Neutrophil (primary cell): ENCODE measurements around the gene MAP3K2.

Experiments
- H3K27ac ChIP-seq: fragments of 200-600 bp; sonication (generic); 2 replicates; pipeline ENCODE4 v1.5.1; 2016; ENCODE audit warnings: mild to moderate bottlenecking, moderate library complexity
- H3K27me3 ChIP-seq: fragments of 200-600 bp; sonication (generic); 2 replicates; pipeline ENCODE4 v1.6.0; 2016; ENCODE audit warnings: mild to moderate bottlenecking
- H3K36me3 ChIP-seq: fragments of 200-600 bp; sonication (generic); 2 replicates; pipeline ENCODE4 v1.5.1; 2017
- H3K4me1 ChIP-seq, 2 experiments: fragments of 200-600 bp in 1 of 2; sonication (generic) in 1 of 2; 1 replicate in 1 of 2; 2 replicates in 1 of 2; pipeline versions ENCODE4 v1.5.1 to v1.6.1; 2013 to 2016; ENCODE audit warnings: low read depth in 1 of 2, low read length in 1 of 2, mild to moderate bottlenecking in 1 of 2, moderate library complexity in 1 of 2; ENCODE audit not compliant: control insufficient read depth in 1 of 2, insufficient read depth in 1 of 2
- H3K4me3 ChIP-seq, 2 experiments: fragments of 200-600 bp in 1 of 2; sonication (generic) in 1 of 2; 1 replicate in 1 of 2; 2 replicates in 1 of 2; pipeline ENCODE4 v1.5.1; 2013 to 2016; ENCODE audit warnings: low read depth in 1 of 2, low read length in 1 of 2, mild to moderate bottlenecking in 1 of 2, moderate library complexity in 1 of 2
- H3K9me3 ChIP-seq: fragments of 200-600 bp; sonication (generic); 2 replicates; pipeline ENCODE4 v1.5.1; 2016
- TF ChIP-seq, protein P1 (sequence below): fragments of 200-600 bp; sonication (generic); IDR thresholded peaks from 2 replicates; pipeline ENCODE4 v1.5.1; 2016; ENCODE audit warnings: antibody characterized with exemption

MAP3K2 gene

DNA sequence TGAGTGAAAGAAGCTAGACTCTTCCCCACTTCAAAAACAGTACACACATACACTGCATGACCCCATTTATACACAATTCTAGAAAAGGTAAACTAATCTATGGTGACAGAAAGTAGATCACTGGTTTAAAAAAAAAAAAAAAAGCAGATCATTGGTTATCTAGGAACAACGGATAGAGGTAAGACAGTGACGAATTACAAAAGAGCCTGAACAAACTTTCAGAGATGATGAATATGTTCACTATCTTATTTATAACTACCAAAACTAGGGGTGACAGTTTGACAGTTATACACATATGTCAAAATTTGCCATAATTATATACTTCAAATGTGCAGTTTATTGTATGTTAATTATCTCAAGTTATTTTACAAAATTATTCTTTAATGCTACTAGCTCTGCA is 27.5 kb downstream of the MAP3K2 start:
- no peaks in the 10 kb centered on the region for H3K36me3 ChIP-seq
- H3K4me3 ChIP-seq: no peak overlapping the region
- TF ChIP-seq, protein P1, sequence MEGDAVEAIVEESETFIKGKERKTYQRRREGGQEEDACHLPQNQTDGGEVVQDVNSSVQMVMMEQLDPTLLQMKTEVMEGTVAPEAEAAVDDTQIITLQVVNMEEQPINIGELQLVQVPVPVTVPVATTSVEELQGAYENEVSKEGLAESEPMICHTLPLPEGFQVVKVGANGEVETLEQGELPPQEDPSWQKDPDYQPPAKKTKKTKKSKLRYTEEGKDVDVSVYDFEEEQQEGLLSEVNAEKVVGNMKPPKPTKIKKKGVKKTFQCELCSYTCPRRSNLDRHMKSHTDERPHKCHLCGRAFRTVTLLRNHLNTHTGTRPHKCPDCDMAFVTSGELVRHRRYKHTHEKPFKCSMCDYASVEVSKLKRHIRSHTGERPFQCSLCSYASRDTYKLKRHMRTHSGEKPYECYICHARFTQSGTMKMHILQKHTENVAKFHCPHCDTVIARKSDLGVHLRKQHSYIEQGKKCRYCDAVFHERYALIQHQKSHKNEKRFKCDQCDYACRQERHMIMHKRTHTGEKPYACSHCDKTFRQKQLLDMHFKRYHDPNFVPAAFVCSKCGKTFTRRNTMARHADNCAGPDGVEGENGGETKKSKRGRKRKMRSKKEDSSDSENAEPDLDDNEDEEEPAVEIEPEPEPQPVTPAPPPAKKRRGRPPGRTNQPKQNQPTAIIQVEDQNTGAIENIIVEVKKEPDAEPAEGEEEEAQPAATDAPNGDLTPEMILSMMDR: no peak
- H3K4me1 ChIP-seq: peaks cover 17 to 35% of the 10 kb centered on the region in 2 experiments
- no peak overlapping the region for H3K27ac ChIP-seq
- no peaks in the 10 kb centered on the region for H3K9me3 ChIP-seq
- H3K27me3 ChIP-seq: no peaks in the 10 kb centered on the region

DNA sequence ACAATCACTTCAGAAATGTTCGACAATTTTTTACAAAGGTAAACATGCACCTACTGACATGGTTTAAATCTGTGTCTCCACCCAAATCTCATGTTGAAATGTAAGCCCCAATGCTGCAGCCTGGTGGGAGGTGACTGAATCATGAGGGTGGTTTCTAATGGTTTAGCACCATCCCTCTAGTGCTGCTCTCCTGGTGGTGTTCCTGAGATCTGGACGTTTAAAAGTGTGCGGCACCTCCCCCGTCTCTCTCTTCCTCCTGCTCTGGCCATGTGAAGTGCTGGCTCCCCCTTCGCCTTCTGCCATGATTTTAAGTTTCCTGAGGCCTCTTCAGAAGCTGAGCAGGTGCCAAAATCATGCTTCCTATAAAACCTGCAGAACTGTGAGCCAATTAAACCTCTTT is 28.3 kb downstream of the MAP3K2 start:
- TF ChIP-seq, protein P1: no peak
- Histone ChIP-seq H3K27me3 (no peaks in the 10 kb centered on the region), H3K9me3 (no peaks in the 10 kb centered on the region), H3K36me3 (no peaks in the 10 kb centered on the region), H3K4me3 (no peak overlapping the region), H3K4me1 (peaks cover 10 to 31% of the 10 kb centered on the region in 2 experiments), H3K27ac (peak overlapping the region; percentile 26)

DNA sequence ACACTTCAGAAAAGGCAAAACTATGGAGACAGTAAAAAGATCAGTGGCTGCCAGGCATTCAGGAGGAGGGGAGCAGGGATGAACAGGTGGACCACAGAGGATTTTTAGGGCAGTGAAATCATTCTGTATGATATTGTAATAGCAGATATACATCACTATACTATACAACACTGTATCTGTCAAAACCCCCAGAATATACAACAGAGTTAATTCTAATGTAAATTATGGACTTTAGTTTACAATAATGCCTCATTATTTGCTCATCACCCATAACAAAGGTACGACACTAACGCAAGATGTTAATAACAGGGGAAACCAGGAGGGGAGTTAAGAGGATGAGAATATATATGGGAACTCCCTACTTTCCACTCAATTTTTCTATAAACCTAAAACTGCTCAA is 28.8 kb downstream of the MAP3K2 start:
- Histone ChIP-seq H3K4me3 (no peak overlapping the region), H3K4me1 (peaks cover 9 to 30% of the 10 kb centered on the region in 2 experiments), H3K9me3 (no peaks in the 10 kb centered on the region), H3K36me3 (no peaks in the 10 kb centered on the region), H3K27ac (peak overlapping the region; percentile 26), H3K27me3 (no peaks in the 10 kb centered on the region)
- TF ChIP-seq, protein P1: no peak

DNA sequence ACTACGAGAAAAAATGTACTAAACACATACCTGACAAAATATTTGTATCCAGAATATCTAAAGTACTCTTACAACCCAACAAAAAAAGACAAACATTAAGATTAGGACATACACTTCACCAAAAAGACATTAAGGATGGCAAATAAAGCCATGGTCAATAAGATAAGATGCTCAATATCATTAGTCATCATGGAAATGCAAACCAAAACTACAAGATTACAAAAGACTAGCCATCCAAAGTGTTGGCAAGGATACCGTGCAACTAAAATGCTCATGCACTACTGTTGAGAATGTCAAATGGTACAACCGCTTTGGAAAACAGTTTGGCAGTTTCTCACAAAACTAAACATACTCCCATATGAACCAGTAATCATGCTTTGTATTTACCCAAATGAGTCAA is 29.7 kb downstream of the MAP3K2 start:
- no peaks in the 10 kb centered on the region for H3K27me3 ChIP-seq
- H3K4me3 ChIP-seq: no peak overlapping the region
- TF ChIP-seq, protein P1: no peak
- peaks cover 8 to 20% of the 10 kb centered on the region in 2 experiments for H3K4me1 ChIP-seq
- H3K27ac ChIP-seq: peak overlapping the region; percentile 47
- peaks cover 4% of the 10 kb centered on the region for H3K36me3 ChIP-seq
- H3K9me3 ChIP-seq: no peaks in the 10 kb centered on the region

DNA sequence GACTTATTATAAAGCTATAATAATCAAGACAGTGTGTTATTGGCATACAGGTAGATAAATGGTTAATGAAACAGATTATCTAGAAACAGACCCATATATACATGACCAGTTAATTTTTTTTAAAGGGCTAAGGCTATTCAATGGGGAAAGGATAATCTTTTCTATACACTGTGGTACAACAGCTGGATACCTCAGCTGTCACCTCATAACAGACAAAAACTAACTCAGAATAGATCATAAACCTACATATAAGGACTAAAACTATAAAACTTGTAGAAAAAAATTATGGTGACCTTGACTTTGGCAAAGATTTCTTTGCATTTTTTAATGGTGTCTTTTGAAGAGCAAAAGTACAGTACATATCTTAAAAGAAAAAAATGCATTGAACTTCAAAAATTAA is 30.2 kb downstream of the MAP3K2 start:
- Histone ChIP-seq H3K36me3 (peaks cover 4% of the 10 kb centered on the region), H3K9me3 (no peaks in the 10 kb centered on the region), H3K4me1 (peaks cover 8 to 16% of the 10 kb centered on the region in 2 experiments), H3K4me3 (no peak overlapping the region), H3K27ac (peak overlapping the region; percentile 2), H3K27me3 (no peaks in the 10 kb centered on the region)
- TF ChIP-seq, protein P1: no peak

DNA sequence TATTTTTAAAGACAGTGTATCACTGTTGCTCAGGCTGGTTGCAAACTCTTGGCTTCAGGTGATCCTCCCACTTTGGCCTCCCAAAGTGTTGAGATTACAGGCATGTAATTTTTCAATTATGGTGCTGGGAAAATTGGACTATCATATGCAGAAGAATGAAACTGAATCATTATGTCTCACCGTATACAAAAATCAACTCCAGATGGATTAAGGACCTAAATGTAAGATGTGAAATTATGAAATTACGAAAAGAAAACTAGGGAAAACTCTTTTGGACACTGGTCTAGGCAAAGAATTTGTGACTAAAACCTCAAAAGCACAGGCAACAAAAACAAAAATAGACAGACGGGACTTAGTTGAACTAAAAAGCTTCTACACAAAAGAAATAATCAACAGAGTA is 31.2 kb downstream of the MAP3K2 start:
- no peaks in the 10 kb centered on the region for H3K9me3 ChIP-seq
- H3K27me3 ChIP-seq: no peaks in the 10 kb centered on the region
- H3K27ac ChIP-seq: no peak overlapping the region
- no peak overlapping the region for H3K4me3 ChIP-seq
- peaks cover 8 to 16% of the 10 kb centered on the region in 2 experiments for H3K4me1 ChIP-seq
- TF ChIP-seq, protein P1: no peak
- peaks cover 4% of the 10 kb centered on the region for H3K36me3 ChIP-seq
